Fibroblast of the aortic adventitia (primary cell): ENCODE measurements around the gene LRRC17. TPM values are rescaled to one million over a fixed set of nuclear protein-coding genes. Genes with fewer than 3 reads are reported as not detected.

Experiments
- DNase-seq: peaks from one replicate; pipeline ENCODE4 v3.0.0-alpha.2; 2010; ENCODE audit warnings: low read depth
- H3K4me3 ChIP-seq: 2 replicates; pipeline ENCODE4 v1.5.1; 2011; ENCODE audit warnings: low read depth, mild to moderate bottlenecking, control low read depth, low read length, moderate library complexity
- CTCF ChIP-seq: IDR thresholded peaks from 2 replicates; pipeline ENCODE4 v1.5.1; 2011; ENCODE audit warnings: mild to moderate bottlenecking, low read length, control low read depth, inconsistent platforms; ENCODE audit not compliant: insufficient read depth
- total RNA-seq: library from RNA; depleted of rRNA; stranded (reverse); fragments of >200 nt; gene quantifications from 2 replicates; pipeline ENCODE4 v1.2.3, GENCODE V29; 2012; ENCODE audit warnings: low replicate concordance

The LRRC17 gene
- total RNA-seq, 1 donor = 95.6 TPM

- DNase-seq = peak; percentile 97
- TF ChIP-seq CTCF = no peak
- no peak overlapping the region for H3K4me3 ChIP-seq
Measured at GRCh38 chr7:102991540-102992214, 78.9 kb downstream of the LRRC17 start.

- H3K4me3 ChIP-seq = no peak overlapping the region
- no peak for TF ChIP-seq CTCF
- DNase-seq = no peak
Measured at GRCh38 chr7:102992509-102992937, 79.7 kb downstream of the LRRC17 start.

GRCh38 chr7:102992938-102993717 lies 80.3 kb downstream of the LRRC17 start:
- peak; percentile 98 for DNase-seq
- TF ChIP-seq CTCF = no peak

GRCh38 chr7:102993718-102994029 lies 80.9 kb downstream of the LRRC17 start:
- TF ChIP-seq CTCF = no peak
- no peak for DNase-seq
- H3K4me3 ChIP-seq = no peak overlapping the region

More at GRCh38 chr7:102992938-102993717, 80.3 kb downstream of the LRRC17 start:
- H3K4me3 ChIP-seq = no peak overlapping the region

- DNase-seq = no peak
- no peak for TF ChIP-seq CTCF
- H3K4me3 ChIP-seq = no peak overlapping the region
Measured at GRCh38 chr7:102994567-102994966, 81.8 kb downstream of the LRRC17 start.

Other genes starting within 250 kb of the LRRC17 start
- 3.3 and 11.4 TPM in 2 replicates for gene POLR2J2, start 241.3 kb upstream of the LRRC17 start, total RNA-seq
- gene FAM185A, start 164.0 kb upstream of the LRRC17 start, total RNA-seq = 8.4 and 35.3 TPM in 2 replicates
- 2.9 and 3.4 TPM in 2 replicates for gene FBXL13, start 161.8 kb downstream of the LRRC17 start, total RNA-seq
- gene ARMC10, start 162.1 kb downstream of the LRRC17 start, total RNA-seq = 23.4 and 41.2 TPM in 2 replicates
- gene NAPEPLD, start 236.1 kb downstream of the LRRC17 start, total RNA-seq = 33.9 and 39.3 TPM in 2 replicates